ENCODE results near the gene STX8. TPM values are rescaled to one million over a fixed set of nuclear protein-coding genes. Genes with fewer than 3 reads are reported as not detected.

STX8 gene
- polyA plus RNA-seq, 3 donors: 72.6 to 77.0 (median 76.8) TPM

DNA sequence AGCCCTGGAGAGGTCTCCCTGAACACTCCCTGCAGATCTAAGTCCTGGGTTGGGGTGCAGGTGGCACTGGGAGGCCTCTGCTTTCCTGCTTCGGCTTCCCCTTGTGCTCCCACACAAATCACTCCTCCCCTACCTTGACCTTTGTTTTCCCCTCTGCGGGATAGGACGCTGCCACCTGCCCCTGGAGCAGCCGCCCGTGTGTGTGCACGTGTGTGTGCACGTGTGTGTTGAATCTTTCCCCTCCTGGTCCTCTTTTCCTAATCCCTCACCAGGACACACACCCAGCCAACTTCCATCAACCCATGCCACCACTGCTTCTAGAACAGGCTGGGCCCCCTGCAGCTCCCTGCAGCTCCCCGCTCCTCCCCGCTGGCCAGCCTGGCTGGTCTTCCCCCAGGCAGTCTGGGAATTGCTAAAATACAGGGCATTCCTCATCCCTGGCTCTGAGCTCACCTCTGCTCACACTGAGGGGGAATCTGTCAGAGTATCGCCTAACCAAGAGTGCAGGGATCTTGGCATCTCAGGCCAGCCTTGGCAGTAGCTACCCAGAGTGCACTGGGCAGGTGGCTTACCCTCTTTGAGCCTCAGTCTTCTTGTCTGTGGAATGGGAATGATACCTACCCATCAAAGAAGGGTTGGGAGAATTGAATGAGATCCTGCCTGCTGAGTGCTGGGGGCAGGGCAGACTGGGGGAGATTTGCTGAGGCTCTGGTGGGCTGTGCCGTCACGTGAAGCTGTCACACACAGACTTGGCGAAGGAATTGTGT, 355.8 kb downstream of the STX8 start:
- DNase-seq (ENCODE audit: low read depth in 3 of 3, low spot score in 2 of 3): no peak

DNA sequence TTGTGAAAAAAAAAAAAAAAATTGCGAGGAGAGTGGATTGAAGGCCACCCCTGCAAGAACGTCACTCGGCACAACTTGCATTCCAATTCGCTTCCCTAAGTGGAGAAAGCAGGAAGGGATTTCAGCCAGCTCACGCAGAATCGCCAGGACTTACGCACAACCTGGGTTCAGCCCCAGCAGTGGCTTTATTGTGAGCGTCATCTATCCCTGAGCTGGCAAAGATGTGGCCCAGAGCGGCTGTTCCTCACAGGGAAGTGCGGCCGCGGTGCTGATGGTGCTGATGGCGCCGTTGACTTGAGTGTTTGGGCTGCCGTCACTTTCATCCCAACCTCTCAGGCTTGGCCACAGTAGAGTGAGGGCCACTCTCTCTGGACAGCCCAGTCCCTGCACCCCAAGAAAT, 356.7 kb downstream of the STX8 start:
- no peak for DNase-seq (ENCODE audit: low read depth in 3 of 3, low spot score in 2 of 3)

- no peak for DNase-seq (ENCODE audit: low read depth in 3 of 3, low spot score in 2 of 3)
Measured at GRCh38 chr17:9218064-9218635, 357.5 kb downstream of the STX8 start.

DNA sequence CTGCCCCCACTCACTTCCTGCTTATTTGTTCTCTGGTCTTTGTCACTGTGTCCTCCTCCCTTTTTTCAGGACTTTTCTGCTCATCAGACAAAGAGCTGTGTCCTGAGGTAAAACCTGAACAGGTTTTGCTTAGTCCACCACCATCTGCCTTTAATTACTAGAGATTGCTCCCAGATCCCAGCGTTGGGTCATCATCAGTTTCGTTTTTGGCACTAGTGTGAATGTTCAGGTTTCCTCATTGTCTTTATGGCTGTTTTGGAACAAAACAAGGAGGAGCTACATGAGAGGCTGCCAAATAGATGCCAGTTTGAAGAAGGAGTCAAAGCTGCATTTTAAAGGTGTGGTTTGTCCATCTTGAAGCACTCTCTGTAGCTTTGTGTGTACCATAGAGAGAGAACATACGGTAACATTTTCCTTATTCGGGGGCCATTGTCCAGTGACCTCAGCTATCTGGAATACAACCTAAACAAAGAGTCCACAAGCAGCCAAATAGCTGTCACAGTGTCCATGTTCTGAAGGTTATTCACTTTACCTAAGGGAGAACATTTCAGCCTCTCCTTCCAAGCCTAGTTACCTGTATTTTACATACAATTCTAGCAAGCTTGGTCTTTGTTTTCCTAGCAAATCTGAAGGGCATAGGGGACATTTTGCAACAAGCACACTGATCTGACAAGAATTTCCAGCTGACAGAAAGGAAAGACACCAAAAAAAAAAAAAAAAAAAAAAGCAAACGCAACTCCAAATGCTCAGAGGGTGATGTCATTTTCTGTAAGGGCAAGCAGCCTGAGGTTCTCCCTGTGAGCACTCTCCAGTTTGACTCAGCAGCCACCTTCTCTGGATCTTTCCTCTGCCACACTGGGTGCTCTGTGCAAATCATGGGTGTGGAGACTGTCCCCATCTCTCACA, 358.2 kb downstream of the STX8 start:
- no peak for DNase-seq (ENCODE audit: low read depth in 3 of 3, low spot score in 2 of 3)

- DNase-seq (ENCODE audit: low read depth in 3 of 3, low spot score in 2 of 3): no peak
Measured at GRCh38 chr17:9215465-9215864, 360.2 kb downstream of the STX8 start.

DNA sequence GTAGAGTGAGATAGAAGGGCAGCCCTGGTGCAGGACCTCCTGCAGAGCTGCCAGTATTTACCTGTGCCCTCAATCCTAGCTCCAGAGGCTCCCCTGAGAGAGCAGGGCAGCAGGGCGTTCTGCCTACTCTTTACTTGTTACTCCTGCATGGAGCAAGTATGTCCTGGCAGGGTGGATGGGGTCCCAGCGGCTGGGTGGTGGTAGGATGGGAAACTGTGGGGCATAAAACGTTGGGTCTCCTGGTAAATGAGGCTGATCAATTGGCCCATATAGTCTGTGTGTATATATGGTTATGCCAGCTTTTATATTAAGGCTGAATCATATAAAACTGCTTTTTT, 362.3 kb downstream of the STX8 start:
- no peak for DNase-seq (ENCODE audit: low read depth in 3 of 3, low spot score in 2 of 3)

DNA sequence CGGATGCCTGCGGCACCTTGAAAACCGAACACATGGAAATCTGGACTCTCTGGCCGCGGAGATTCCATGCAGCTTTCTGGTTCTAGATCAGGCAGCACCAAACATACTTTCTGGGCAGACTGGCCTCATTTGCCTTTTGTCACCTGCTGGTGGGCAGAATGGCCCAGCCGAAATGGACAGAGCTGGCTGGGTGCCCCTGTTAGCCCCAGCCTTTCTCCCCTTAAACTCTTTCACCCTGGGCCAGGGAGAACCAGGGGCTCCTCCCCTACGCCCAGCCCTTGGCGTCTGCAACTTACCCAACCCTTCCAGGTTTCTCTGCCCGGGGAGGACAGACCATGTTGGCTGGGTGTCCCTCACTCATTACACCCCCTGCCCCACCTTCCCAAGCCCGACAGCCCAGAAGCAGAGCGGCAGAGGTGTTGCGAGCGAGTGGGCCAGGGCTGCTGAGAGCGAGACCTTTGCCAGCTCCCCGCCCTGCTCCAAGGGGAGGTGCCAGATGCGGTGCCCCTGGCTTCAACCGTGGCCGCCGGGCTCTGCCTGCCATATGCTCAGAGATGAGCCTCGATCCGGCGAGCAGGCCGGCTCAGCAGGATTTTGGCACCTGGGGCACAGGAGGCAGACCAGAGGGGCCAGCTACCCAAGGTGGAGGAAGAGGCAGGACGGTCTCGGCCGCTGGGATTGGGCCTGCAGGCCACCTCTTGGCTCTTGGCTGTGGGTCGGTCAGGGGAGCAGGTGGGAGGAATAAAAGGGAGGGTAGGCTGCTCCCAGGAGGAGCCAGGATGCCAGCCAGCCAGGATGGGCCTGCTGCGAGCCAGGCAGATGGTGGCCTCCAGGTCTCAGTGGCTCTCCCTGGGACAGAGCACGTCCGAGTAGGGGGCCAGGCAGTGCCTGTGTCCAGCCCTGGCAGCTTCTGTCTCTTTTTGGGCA, 363.0 kb downstream of the STX8 start:
- DNase-seq (ENCODE audit: low read depth in 3 of 3, low spot score in 2 of 3): no peak

- no peak for DNase-seq (ENCODE audit: low read depth in 3 of 3, low spot score in 2 of 3)
Measured at GRCh38 chr17:9211133-9211765, 364.4 kb downstream of the STX8 start.

DNA sequence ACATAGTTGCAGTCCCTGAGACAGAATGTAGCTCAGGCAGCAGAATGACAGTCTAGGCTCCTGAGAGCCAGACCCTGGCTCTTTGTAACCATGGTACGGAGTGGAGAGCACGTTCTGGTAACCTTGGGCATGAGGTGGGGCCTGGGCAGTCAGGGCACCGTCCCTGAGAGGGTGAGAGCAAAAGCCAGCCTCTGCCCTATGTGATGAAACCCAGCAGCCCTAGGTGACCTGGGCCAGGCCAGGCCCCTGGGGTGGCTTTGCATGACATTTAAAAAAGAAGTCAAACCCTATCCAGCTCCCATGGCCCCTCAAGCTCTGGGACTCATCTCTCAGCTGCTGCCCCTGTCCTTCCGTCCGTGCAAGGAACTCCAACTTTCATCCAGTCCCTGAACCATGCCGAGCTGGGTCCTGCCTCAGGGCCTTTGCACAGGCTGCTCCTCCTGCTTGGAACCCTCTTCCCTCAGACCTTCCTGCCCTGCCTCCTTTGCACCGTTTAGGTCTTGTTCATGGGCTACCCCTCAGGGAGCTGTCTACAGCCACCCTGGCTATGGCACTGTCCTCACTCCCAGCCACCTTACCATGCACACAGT, 365.7 kb downstream of the STX8 start:
- no peak for DNase-seq (ENCODE audit: low read depth in 3 of 3, low spot score in 2 of 3)

DNA sequence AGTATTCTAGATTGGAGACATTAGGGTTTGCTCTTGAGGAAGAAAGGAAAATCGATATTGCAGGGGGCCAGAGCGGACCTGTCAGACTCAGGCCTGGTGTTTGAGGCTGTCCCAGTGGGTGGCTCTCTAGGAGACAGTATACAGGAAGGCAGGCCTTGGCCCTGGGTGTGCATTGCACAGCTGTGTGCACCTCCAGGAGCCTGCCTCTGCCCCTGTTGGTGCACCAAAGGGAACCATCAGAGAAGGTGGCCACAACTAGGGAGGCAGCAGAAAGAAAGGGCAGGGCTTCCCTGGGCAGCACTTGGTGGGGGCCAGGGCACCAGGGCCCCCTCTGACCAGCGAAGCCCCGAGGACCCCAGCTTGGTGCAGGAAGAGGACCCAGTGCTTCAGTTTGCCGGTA, 366.3 kb downstream of the STX8 start:
- DNase-seq (ENCODE audit: low read depth in 3 of 3, low spot score in 2 of 3): no peak

GRCh38 chr17:9208381-9209105, 367.1 kb downstream of the STX8 start:
- DNase-seq (ENCODE audit: low read depth in 3 of 3, low spot score in 2 of 3): no peak

DNA sequence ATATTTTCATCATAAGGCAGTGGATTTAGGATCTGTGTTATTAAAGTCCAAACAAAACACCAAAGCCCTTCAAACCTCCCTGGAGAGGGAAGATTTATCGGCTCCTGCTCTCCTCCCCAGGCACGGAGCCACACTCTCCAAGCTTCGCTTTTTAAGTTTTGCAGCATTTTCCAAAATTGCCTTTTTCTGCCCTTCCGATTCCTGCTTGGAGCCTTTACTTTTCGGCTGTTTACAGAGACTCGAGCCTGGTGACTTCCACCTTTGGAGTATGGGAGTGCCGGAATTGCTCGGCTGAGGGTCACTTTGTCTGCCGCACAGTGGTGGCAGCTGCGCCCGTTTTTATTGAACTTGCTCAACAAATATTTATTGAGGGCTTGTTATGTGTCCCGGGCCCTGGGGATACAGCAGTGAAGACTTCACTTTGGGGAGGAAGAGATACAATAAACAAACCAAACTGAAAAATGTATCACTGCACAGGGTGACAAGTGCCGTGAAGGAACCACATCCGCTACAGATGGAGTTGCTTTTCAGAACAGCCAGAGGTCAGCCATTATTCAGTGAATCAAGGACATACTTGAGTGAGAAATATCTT, 368.8 kb downstream of the STX8 start:
- peak in 2 of 3 donors; percentile 16 to 19 for DNase-seq (ENCODE audit: low read depth in 3 of 3, low spot score in 2 of 3)

DNA sequence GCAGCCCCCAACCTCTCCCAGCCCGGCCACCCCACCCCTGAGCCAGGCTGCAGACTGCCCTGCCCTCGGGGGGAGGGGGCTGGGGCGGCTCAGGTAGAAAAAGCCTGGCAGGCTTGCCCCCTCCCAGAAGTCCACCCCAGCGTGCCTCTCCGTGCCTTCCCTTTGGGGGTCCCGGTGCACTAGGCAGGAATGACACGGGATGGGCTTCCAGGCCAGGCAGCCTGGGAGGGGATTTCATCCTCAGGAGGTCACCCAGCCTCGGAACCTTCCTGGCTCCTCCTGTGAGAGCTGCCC, 369.3 kb downstream of the STX8 start:
- DNase-seq (ENCODE audit: low read depth in 3 of 3, low spot score in 2 of 3): no peak

DNA sequence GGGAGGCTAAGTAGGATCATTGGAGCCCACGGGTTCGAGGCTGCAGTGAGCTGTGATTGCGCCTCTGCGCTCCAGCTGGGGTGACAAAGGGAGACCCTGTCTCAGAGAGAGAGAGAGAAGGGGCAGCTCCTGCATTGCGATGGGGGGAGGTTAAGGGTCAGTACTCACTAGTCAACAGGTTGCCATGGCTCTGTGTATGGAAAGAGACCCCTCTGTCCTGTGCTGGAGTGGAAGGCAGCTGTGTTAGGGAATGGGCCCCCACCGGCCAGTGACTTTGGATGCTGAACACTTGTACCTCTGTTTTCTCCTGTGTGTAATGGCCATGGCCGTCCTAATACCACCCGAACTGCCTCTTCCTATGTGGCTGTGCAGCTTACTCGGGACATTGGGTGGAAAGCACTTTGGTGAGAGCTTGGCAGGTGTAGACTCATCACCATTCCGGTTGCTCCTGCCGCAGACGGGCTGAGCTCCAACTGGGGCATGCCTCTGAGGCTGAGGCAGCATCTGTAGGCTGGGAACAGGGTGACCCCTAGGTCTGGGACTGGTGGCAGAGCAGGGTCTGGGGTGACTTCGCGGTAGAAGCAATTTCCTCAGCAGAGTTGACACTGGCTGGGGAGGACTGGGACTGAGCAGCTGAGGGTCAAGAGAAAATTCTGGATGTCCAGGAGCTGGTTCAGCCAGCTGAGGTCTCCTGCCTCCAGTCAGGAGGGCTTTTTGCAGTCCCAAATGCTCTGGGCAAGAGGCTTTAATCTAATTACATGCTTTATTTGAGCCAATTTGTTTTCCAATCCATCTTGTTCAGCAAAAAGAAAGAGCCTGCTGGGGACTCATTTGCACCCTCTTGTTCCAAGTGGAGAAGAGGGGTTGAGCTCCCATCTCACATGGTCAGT, 369.9 kb downstream of the STX8 start:
- no peak for DNase-seq (ENCODE audit: low read depth in 3 of 3, low spot score in 2 of 3)

DNA sequence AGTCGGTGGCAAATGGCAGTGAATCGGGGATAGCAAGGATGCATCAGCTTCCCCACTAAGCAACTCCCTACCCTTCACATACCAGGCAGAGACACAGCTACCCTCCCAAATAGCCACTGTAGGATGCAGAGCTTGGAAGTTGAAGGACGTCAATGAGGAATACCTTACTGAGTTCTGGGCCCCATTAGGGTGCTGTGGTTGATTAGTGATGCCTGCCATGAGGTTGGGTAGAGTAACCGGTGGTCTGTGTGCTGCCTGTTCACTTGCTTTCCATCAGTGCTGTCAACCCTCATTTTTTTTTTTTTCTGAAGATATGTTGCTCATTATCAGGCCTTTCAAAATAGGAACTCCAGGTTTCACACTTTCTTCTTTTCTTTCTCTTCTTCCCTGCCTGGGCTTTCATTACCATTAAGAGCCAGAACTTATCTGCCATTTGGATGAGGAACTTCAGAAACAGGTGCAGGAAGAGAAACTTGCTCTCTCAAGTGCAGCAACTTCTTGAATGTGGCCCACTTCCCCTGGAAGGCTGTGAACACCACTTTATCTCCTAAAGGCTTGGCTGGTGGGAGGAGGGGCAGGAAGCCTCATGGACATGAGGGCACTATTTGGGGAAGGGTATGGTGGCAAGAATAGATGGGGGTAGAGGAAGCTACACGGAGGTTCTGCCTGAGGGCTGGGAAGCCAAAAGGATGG, 370.8 kb downstream of the STX8 start:
- DNase-seq (ENCODE audit: low read depth in 3 of 3, low spot score in 2 of 3): no peak

DNA sequence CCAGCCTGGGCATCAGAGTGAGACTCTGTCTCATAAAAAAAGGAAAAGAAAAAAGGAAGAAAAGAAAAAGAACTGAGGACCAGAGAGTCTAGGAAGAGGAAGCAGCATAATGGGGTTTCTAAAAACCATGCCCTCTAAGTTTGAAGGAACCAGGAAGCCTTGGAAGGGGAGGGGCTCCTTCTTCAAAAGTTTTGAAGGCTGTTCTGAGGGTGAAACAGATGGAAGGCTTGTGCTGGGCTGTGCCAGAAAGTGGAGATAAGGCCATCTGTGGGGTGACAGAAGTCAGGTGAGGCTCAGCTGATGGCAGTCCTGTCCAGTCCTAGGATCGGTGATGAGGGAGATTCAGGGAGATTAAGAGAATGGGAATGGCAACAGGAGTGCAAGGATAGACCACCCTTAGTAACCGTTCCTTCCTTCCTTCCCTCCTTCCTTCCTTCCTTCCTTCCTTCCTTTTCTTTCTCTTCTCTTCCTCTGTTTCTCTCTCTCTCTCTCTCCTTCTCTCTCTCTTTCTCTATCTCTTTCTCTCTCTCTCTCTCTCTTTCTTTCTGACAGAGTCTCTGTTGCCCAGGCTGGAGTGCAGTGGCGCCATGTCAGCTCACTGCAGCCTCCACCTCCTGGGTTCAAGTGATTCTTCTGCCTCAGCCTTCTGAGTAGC, 371.7 kb downstream of the STX8 start:
- DNase-seq (ENCODE audit: low read depth in 3 of 3, low spot score in 2 of 3): no peak

DNA sequence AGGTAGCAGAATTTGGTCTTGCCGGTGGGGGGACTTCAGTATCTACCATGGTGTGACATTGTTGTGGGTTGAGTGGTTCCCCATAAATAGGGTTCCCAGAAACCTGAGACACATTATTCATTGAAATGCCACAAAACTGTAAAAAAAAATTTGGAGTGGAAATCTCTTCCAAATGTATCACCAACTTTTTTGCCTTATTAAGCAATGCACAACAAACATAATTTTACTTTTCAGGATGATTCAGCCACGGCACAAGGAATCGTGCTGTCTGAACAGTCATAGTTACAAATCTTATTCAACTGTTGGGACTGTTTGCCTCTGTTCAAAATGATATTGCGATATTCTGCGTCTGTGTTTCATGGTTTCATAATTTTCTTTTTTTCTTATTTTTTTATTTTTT, 373.1 kb downstream of the STX8 start:
- no peak for DNase-seq (ENCODE audit: low read depth in 3 of 3, low spot score in 2 of 3)
